ENCODE data around the gene LRRC32.

- TF ChIP-seq EZH2phosphoT487 (IDR thresholded peaks at IDR 0.05; ENCODE audit: insufficient read depth, low read depth) (no peak), EZH2 (IDR thresholded peaks at IDR 0.05; ENCODE audit: insufficient read depth, poor library complexity, severe bottlenecking) (no peak)
Measured at GRCh38 chr11:76649011-76649410, 21.5 kb downstream of the LRRC32 start.

Data from GM23248 (cell line).